Endothelial cell of umbilical vein (primary cell): ENCODE measurements around the gene PRX. TPM values are rescaled to one million over a fixed set of nuclear protein-coding genes. Genes with fewer than 3 reads are reported as not detected.

Source experiments
- BruUV-seq: library from RNA; stranded (reverse); fragments of 400-500 nt; replicated peaks from 2 replicates; lab custom pipeline; 2021; lab: Mats Ljungman, UMichigan
- CTCF ChIA-PET: fragments of 300-600, 350-600 bp; sonication (Branson Sonifier 250); formaldehyde crosslinking; loops from one replicate; lab custom pipeline; 2021; ENCODE audit warnings: antibody characterized with exemption, inconsistent platforms; lab: Charles Lee
- POLR2A ChIA-PET: fragments of 300-600, 350-600 bp; sonication (Branson Sonifier 250); formaldehyde crosslinking; loops from one replicate; lab custom pipeline; 2021; ENCODE audit warnings: antibody characterized with exemption, inconsistent platforms; lab: Charles Lee
- DNase-seq: peaks from one replicate; pipeline ENCODE4 v3.0.0-alpha.2; 2011; ENCODE audit warnings: low read depth, low spot score
- FAIRE-seq: peaks from 2 replicates; lab custom pipeline; 2011; peaks lifted over from hg19 to GRCh38; lab: Jason Lieb, UNC
- H2AFZ ChIP-seq: 2 replicates; pipeline ENCODE4 v1.6.0; 2012; ENCODE audit warnings: low read depth, low read length, control low read depth, inconsistent platforms
- H3K27ac ChIP-seq: 2 replicates; pipeline ENCODE4 v1.5.1; 2011; ENCODE audit warnings: low read depth, mild to moderate bottlenecking, control low read depth, low read length, moderate library complexity; ENCODE audit not compliant: insufficient read depth
- H3K27me3 ChIP-seq, 2 experiments: 2 replicates each; pipeline versions ENCODE4 v1.6.0 to v1.6.1; 2011; ENCODE audit warnings: low read length in 2 of 2, mixed read lengths in 1 of 2; ENCODE audit not compliant: control insufficient read depth in 2 of 2, insufficient read depth in 2 of 2
- H3K36me3 ChIP-seq, 2 experiments: 2 replicates in 1 of 2; 3 replicates in 1 of 2; pipeline ENCODE4 v1.5.1; 2011; ENCODE audit warnings: low read length in 2 of 2, mild to moderate bottlenecking in 1 of 2, moderate library complexity in 1 of 2; ENCODE audit not compliant: control insufficient read depth in 2 of 2, insufficient read depth in 2 of 2; ENCODE audit errors: extremely low read depth in 1 of 2
- H3K4me1 ChIP-seq: 3 replicates; pipeline ENCODE4 v1.5.1; 2011; ENCODE audit warnings: mild to moderate bottlenecking, low read length; ENCODE audit not compliant: control insufficient read depth, insufficient read depth; ENCODE audit errors: extremely low read depth
- H3K4me2 ChIP-seq: 2 replicates; pipeline ENCODE4 v1.6.1; 2011; ENCODE audit warnings: low read length, control low read depth, mixed read lengths; ENCODE audit not compliant: insufficient read depth
- H3K4me3 ChIP-seq, 3 experiments: fragments of 200-600 bp in 1 of 3; sonication (generic), shearing (Covaris generic) in 1 of 3; replicated peaks in 1 of 3; 2 replicates each; pipeline ENCODE4 v1.5.1; 2011 to 2016; ENCODE audit warnings: control low read depth in 3 of 3, low read length in 3 of 3, mild to moderate bottlenecking in 2 of 3, inconsistent platforms in 1 of 3, low read depth in 1 of 3, moderate library complexity in 1 of 3; ENCODE audit not compliant: insufficient read depth in 1 of 3
- H3K79me2 ChIP-seq: 2 replicates; pipeline ENCODE4 v1.6.0; 2012; ENCODE audit warnings: low read length, inconsistent platforms; ENCODE audit not compliant: control insufficient read depth, insufficient read depth
- H3K9ac ChIP-seq: replicated peaks from 2 replicates; pipeline ENCODE3; 2011; ENCODE audit warnings: low read length, control low read depth; ENCODE audit not compliant: insufficient read depth; ENCODE audit errors: extremely low read depth
- H3K9me1 ChIP-seq: replicated peaks from 3 replicates; pipeline ENCODE4 v1.6.0; 2011; ENCODE audit warnings: mild to moderate bottlenecking, low read length; ENCODE audit not compliant: control insufficient read depth, insufficient read depth; ENCODE audit errors: extremely low read depth
- H3K9me3 ChIP-seq: replicated peaks from 2 replicates; pipeline ENCODE4 v1.5.1; 2012; ENCODE audit warnings: low read length, inconsistent platforms; ENCODE audit not compliant: control insufficient read depth, insufficient read depth
- H4K20me1 ChIP-seq: replicated peaks from 2 replicates; pipeline ENCODE3; 2011; ENCODE audit warnings: mild to moderate bottlenecking, low read length; ENCODE audit not compliant: control insufficient read depth, insufficient read depth; ENCODE audit errors: extremely low read depth
- CTCF ChIP-seq, 2 donors: IDR thresholded peaks; 1 replicate in 1 of 2; 2 replicates in 1 of 2; pipeline ENCODE4 v1.5.1; 2011; ENCODE audit warnings: low read length in 2 of 2, mild to moderate bottlenecking in 2 of 2, moderate library complexity in 2 of 2, control low read depth in 1 of 2, inconsistent platforms in 1 of 2, low read depth in 1 of 2; ENCODE audit not compliant: insufficient read depth in 1 of 2; ENCODE audit errors: extremely low read depth in 1 of 2
- EZH2 ChIP-seq: IDR thresholded peaks from 2 replicates; pipeline ENCODE4 v1.6.1; 2012; ENCODE audit warnings: borderline replicate concordance, low read depth, mild to moderate bottlenecking, moderate library complexity, low read length, inconsistent platforms; ENCODE audit not compliant: severe bottlenecking
- FOS ChIP-seq: IDR thresholded peaks from 2 replicates; pipeline ENCODE4 v1.6.1; 2011; ENCODE audit warnings: mild to moderate bottlenecking, low read length, moderate library complexity, borderline replicate concordance; ENCODE audit not compliant: insufficient read depth
- GATA2 ChIP-seq: IDR thresholded peaks from 2 replicates; pipeline ENCODE4 v1.7.0; 2011; ENCODE audit warnings: low read depth, mild to moderate bottlenecking, moderate library complexity, mixed read lengths, low read length; ENCODE audit not compliant: insufficient read length, insufficient read depth
- JUN ChIP-seq: IDR thresholded peaks from 2 replicates; pipeline ENCODE4 v1.6.1; 2011; ENCODE audit warnings: borderline replicate concordance, low read depth; ENCODE audit not compliant: insufficient read length, insufficient read depth
- MAX ChIP-seq: IDR thresholded peaks from 2 replicates; pipeline ENCODE4 v1.6.1; 2011; ENCODE audit not compliant: insufficient read depth, insufficient read length
- MYC ChIP-seq: IDR thresholded peaks from one replicate; pipeline ENCODE4 v1.6.1; 2011; ENCODE audit warnings: mild to moderate bottlenecking, low read depth, low read length
- POLR2A ChIP-seq: IDR thresholded peaks from 2 replicates; pipeline ENCODE4 v1.6.1; 2012; ENCODE audit warnings: low read depth, mild to moderate bottlenecking, control low read depth, low read length
- POLR2AphosphoS5 ChIP-seq: IDR thresholded peaks from 2 replicates; pipeline ENCODE4 v1.6.1; 2012; ENCODE audit warnings: low read depth, mild to moderate bottlenecking, control low read depth, low read length, moderate library complexity; ENCODE audit not compliant: insufficient read depth
- dilution Hi-C: fragments of 300-500 bp; cut with MboI; formaldehyde crosslinking; loops from one replicate; pipeline ENCODE4 v1.15.0; 2019; ENCODE audit warnings: low sequenced_read_pairs; ENCODE audit not compliant: extremely low pct_ligation_motif_present
- intact Hi-C: fragments of 100-400 bp; cut with micrococcal nuclease; formaldehyde crosslinking; loops from one replicate; pipeline ENCODE4 v1.10.0; 2022
- polyA plus RNA-seq, 4 experiments: library from polyadenylated mRNA; depleted of rRNA in 3 of 4; stranded (reverse) in 3 of 4; unstranded in 1 of 4; fragments of >200 nt; gene quantifications; 2 replicates each; pipeline versions ENCODE4 v1.2.1 to v1.2.3, GENCODE V29; 2011 to 2012; ENCODE audit warnings: missing spikeins in 1 of 4
- total RNA-seq: library from RNA; stranded (reverse); gene quantifications from 2 replicates; pipeline ENCODE4 v1.2.3, GENCODE V29; 2021

PRX gene
- total and polyA plus RNA-seq, 2 donors (not counting 3 experiments of a cell fraction or from before 2014, with no cell fraction given), result 0.80 to 1.3 TPM

GRCh38 chr19:40379446-40380198 is 33.6 kb downstream of the PRX start:
- no peaks in the 10 kb centered on the region for H3K4me1 ChIP-seq
- no peaks in the 10 kb centered on the region for H3K79me2 ChIP-seq
- TF ChIP-seq JUN, result no peak
- no peak for TF ChIP-seq EZH2
- TF ChIP-seq POLR2A, result no peak
- TF ChIP-seq FOS, result no peak
- TF ChIP-seq GATA2, result no peak
- no peak for TF ChIP-seq POLR2AphosphoS5
- no peak for TF ChIP-seq MAX
- no peak for TF ChIP-seq CTCF (IDR thresholded peaks at IDR 0.05; ENCODE audit: extremely low read depth in 1 of 2, insufficient read depth in 1 of 2, low read depth in 1 of 2, low read length in 2 of 2)
- TF ChIP-seq MYC, result no peak
- dilution Hi-C loops, result no loop called here
- H3K27ac ChIP-seq, result no peak overlapping the region
- H2AFZ ChIP-seq, result no peak overlapping the region
- no peak overlapping the region for H3K4me2 ChIP-seq
- FAIRE-seq, result no peak
- CTCF ChIA-PET, result interaction anchor here (1.2 kb wide), 1 partner anchor 74 kb away, joined by 3 read pairs; no protein-coding TSS in a partner anchor
- H3K9me1 ChIP-seq, result no peaks in the 10 kb centered on the region
- H3K9ac ChIP-seq, result no peak overlapping the region
- BruUV-seq, result no TSS peak
- no peaks in the 10 kb centered on the region for H3K27me3 ChIP-seq
- H3K4me3 ChIP-seq, result no peak overlapping the region
- POLR2A ChIA-PET, result no interaction called here
- H4K20me1 ChIP-seq, result no peaks in the 10 kb centered on the region
- intact Hi-C loops, result no loop called here
- H3K9me3 ChIP-seq, result no peaks in the 10 kb centered on the region
- no peak for DNase-seq
- H3K36me3 ChIP-seq, result peaks cover 0 to 12% of the 10 kb centered on the region in 2 experiments
